ENCODE data around the gene ATP2B2. TPM values are rescaled to one million over a fixed set of nuclear protein-coding genes. Genes with fewer than 3 reads are reported as not detected.

The ATP2B2 gene
- polyA plus RNA-seq, 3 donors: not detected

DNA sequence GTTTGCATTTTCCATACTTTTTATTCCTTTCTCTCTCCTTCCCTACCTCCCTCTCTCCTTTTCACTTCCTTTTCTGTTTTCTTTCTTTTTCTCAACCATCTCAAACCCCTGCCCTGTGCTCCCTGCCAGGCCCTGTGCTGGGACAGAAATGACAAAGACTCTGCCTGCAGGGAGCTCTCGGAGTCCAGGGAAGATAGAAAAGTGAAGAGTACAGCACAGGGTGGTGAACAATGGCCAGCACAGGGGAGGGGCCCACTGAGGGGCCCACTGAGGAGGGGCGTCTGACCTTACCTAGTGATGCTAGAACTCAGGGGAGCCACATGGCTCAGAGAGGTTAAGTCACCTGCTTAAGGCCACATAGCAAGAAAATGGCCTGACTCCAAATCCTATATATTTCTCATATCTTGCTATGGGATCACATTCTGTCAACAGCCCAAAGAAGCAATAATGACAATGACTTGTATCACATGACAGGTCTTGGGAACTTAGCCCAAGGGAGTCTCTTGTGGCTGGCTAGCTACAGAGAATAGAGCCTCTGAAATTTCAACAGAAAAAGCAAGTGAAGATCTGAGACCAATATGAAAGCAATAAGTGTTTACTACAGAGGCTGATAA lies 44.3 kb upstream of the ATP2B2 start:
- WGBS (ENCODE audit: insufficient coverage): no CpG with 5 or more reads among the region's 2 CpGs
- no peak overlapping the region for H3K4me3 ChIP-seq (replicated peaks in 1 of 3; ENCODE audit: low read depth in 2 of 3, low read length in 3 of 3)
- H3K27ac ChIP-seq (ENCODE audit: low read depth in 1 of 2, low read length in 2 of 2): no peak overlapping the region
- no peaks in the 10 kb centered on the region for H3K36me3 ChIP-seq (replicated peaks in 1 of 2; ENCODE audit: control insufficient read depth in 1 of 2, insufficient read depth in 2 of 2, low read length in 2 of 2)
- no peak overlapping the region for H2AFZ ChIP-seq (ENCODE audit: insufficient read depth, low read depth, low read length, poor library complexity, severe bottlenecking)
- TF ChIP-seq, protein P1, sequence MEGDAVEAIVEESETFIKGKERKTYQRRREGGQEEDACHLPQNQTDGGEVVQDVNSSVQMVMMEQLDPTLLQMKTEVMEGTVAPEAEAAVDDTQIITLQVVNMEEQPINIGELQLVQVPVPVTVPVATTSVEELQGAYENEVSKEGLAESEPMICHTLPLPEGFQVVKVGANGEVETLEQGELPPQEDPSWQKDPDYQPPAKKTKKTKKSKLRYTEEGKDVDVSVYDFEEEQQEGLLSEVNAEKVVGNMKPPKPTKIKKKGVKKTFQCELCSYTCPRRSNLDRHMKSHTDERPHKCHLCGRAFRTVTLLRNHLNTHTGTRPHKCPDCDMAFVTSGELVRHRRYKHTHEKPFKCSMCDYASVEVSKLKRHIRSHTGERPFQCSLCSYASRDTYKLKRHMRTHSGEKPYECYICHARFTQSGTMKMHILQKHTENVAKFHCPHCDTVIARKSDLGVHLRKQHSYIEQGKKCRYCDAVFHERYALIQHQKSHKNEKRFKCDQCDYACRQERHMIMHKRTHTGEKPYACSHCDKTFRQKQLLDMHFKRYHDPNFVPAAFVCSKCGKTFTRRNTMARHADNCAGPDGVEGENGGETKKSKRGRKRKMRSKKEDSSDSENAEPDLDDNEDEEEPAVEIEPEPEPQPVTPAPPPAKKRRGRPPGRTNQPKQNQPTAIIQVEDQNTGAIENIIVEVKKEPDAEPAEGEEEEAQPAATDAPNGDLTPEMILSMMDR (IDR thresholded peaks at IDR 0.05): no peak
- H3K4me2 ChIP-seq (replicated peaks; ENCODE audit: extremely low read depth, low read length, poor library complexity, severe bottlenecking): no peak overlapping the region
- Mint-ChIP-seq H3K36me3 (no peaks in the 10 kb centered on the region), H3K9me3 (no peaks in the 10 kb centered on the region), H3K27me3 (ENCODE audit: low read depth in 3 of 3) (peaks cover 0 to 5% (median 4%) of the 10 kb centered on the region in 3 donors), H3K27ac (peak overlapping the region in 1 of 7 donors; percentile 26), H3K4me3 (no peak overlapping the region), H3K4me1 (peaks cover 30% of the 10 kb centered on the region)
- DNase-seq: no peak
- H3K79me2 ChIP-seq (ENCODE audit: insufficient read depth, low read length): no peaks in the 10 kb centered on the region
- intact Hi-C loops (cut with micrococcal nuclease): no loop called here
- H3K4me1 ChIP-seq (ENCODE audit: control insufficient read depth in 1 of 2, insufficient read depth in 2 of 2, low read length in 2 of 2): peaks cover 21 to 22% of the 10 kb centered on the region in 2 donors
- no peaks in the 10 kb centered on the region for H3K27me3 ChIP-seq (ENCODE audit: control insufficient read depth in 2 of 2, insufficient read depth in 2 of 2, low read length in 2 of 2)
- no peaks in the 10 kb centered on the region for H4K20me1 ChIP-seq (ENCODE audit: insufficient read depth, low read length)
- H3K9ac ChIP-seq (ENCODE audit: insufficient read depth, low read length, poor library complexity, severe bottlenecking): no peak overlapping the region
- H3K9me3 ChIP-seq (replicated peaks in 1 of 2; ENCODE audit: control insufficient read depth in 1 of 2, insufficient read depth in 1 of 2, low read length in 2 of 2): no peaks in the 10 kb centered on the region

DNA sequence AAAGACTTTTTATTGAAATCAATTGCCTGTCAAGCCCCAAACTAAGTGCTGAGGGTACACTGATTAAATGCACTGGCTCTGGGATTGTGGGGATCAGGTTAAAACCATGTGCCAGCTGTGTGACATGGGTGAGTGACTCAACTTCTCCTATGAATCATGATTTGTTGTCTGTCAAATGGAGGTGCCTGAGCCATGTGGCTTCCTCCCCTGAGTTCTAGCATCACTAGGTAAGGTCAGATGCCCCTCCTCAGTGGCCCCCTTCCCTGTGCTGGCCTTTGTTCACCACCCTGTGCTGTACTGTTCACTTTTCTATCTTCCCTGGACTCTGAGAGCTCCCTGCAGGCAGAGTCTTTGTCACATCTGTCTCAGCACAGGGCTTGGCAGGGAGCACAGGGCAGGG lies 43.6 kb upstream of the ATP2B2 start:
- peak in 1 of 3 donors; percentile 37 for DNase-seq
- no peak overlapping the region for H2AFZ ChIP-seq (ENCODE audit: insufficient read depth, low read depth, low read length, poor library complexity, severe bottlenecking)
- H4K20me1 ChIP-seq (ENCODE audit: insufficient read depth, low read length): no peaks in the 10 kb centered on the region
- Mint-ChIP-seq H3K36me3 (no peaks in the 10 kb centered on the region), H3K4me1 (peaks cover 30% of the 10 kb centered on the region), H3K27ac (no peak overlapping the region), H3K27me3 (ENCODE audit: low read depth in 3 of 3) (peaks cover 0 to 5% (median 4%) of the 10 kb centered on the region in 3 donors), H3K4me3 (no peak overlapping the region), H3K9me3 (peaks cover 0 to 2% (median 0%) of the 10 kb centered on the region in 7 donors)
- no peak overlapping the region for H3K9ac ChIP-seq (ENCODE audit: insufficient read depth, low read length, poor library complexity, severe bottlenecking)
- H3K27ac ChIP-seq (ENCODE audit: low read depth in 1 of 2, low read length in 2 of 2): no peak overlapping the region
- no peaks in the 10 kb centered on the region for H3K36me3 ChIP-seq (replicated peaks in 1 of 2; ENCODE audit: control insufficient read depth in 1 of 2, insufficient read depth in 2 of 2, low read length in 2 of 2)
- no peaks in the 10 kb centered on the region for H3K79me2 ChIP-seq (ENCODE audit: insufficient read depth, low read length)
- H3K4me1 ChIP-seq (ENCODE audit: control insufficient read depth in 1 of 2, insufficient read depth in 2 of 2, low read length in 2 of 2): peaks cover 21 to 22% of the 10 kb centered on the region in 2 donors
- no peaks in the 10 kb centered on the region for H3K27me3 ChIP-seq (ENCODE audit: control insufficient read depth in 2 of 2, insufficient read depth in 2 of 2, low read length in 2 of 2)
- TF ChIP-seq, protein P1 (IDR thresholded peaks at IDR 0.05): no peak
- intact Hi-C loops (cut with micrococcal nuclease): no loop called here
- no peaks in the 10 kb centered on the region for H3K9me3 ChIP-seq (replicated peaks in 1 of 2; ENCODE audit: control insufficient read depth in 1 of 2, insufficient read depth in 1 of 2, low read length in 2 of 2)
- no peak overlapping the region for H3K4me3 ChIP-seq (replicated peaks in 1 of 3; ENCODE audit: low read depth in 2 of 3, low read length in 3 of 3)
- no peak overlapping the region for H3K4me2 ChIP-seq (replicated peaks; ENCODE audit: extremely low read depth, low read length, poor library complexity, severe bottlenecking)
